ENCODE measurements around the gene KATNB1.
"Not testable (repeated sequence)": the region's sequence is repeated elsewhere in the genome, so short reads cannot be mapped to it uniquely, and the experiment has no call there.

Gene KATNB1

DNA sequence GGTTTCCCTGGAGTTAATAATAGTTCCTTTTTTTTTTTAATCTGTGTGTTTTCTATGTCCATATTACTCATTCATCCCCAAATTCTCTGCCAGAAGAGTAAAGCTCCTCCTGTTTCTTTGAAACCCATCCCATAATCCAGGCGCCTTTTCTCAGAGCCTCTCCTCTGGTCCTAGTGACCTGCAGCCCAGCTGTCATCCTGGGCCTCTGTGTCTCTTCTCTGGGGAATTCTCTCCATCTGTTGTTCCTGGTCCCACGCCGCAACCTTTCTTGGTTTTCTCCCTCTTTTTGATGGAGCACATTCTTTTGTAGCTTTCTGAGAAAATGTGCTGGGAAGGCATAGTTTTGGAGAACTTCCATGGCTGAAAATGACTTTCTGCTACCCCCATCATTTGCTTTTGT, 10.2 kb downstream of the KATNB1 start:
- no peaks in the 10 kb centered on the region for H3K9me3 ChIP-seq (ENCODE audit: control extremely low read depth in 1 of 5, control insufficient read depth in 4 of 5, insufficient read depth in 2 of 5, low read depth in 1 of 5, low read length in 4 of 5)
- CTCF ChIA-PET, result interaction anchor here (0.6 to 1.2 kb wide), 6 partner anchors 9 to 76 kb away, joined by 3 to 5 read pairs (median 4); no protein-coding TSS in a partner anchor
- H3K4me3 ChIP-seq (ENCODE audit: control insufficient read depth in 1 of 7, extremely low read depth in 1 of 7, insufficient read depth in 4 of 7, low read depth in 2 of 7, low read length in 6 of 7), result no peak overlapping the region
- POLR2A ChIA-PET, result interaction anchor here (0.6 kb wide), 1 partner anchor 102 kb away, joined by 7 read pairs; no protein-coding TSS in a partner anchor
- no peaks in the 10 kb centered on the region for H3K4me1 ChIP-seq (ENCODE audit: control extremely low read depth in 1 of 4, control insufficient read depth in 4 of 4, insufficient read depth in 4 of 4, low read length in 3 of 4)
- no peak for DNase-seq
- H3K27ac ChIP-seq (ENCODE audit: insufficient read depth in 1 of 2, low read depth in 1 of 2, low read length in 2 of 2, poor library complexity in 1 of 2, severe bottlenecking in 2 of 2), result no peak overlapping the region
- H3K27me3 ChIP-seq (replicated peaks in 2 of 5; ENCODE audit: control insufficient read depth in 4 of 5, insufficient read depth in 5 of 5, low read length in 4 of 5), result no peaks in the 10 kb centered on the region
- peaks cover 7 to 81% (median 51%) of the 10 kb centered on the region in 4 experiments for H3K36me3 ChIP-seq (ENCODE audit: control insufficient read depth in 4 of 4, insufficient read depth in 4 of 4, low read length in 3 of 4)
- WGBS (ENCODE audit: insufficient coverage), result 97% methylated on average over 3 of the region's 3 CpGs

- H3K36me3 ChIP-seq (ENCODE audit: control insufficient read depth in 4 of 4, insufficient read depth in 4 of 4, low read length in 3 of 4), result peaks cover 5 to 82% (median 53%) of the 10 kb centered on the region in 4 experiments
- H3K27me3 ChIP-seq (replicated peaks in 2 of 5; ENCODE audit: control insufficient read depth in 4 of 5, insufficient read depth in 5 of 5, low read length in 4 of 5); H3K4me3 ChIP-seq (ENCODE audit: control insufficient read depth in 1 of 7, extremely low read depth in 1 of 7, insufficient read depth in 4 of 7, low read depth in 2 of 7, low read length in 6 of 7); DNase-seq; H3K9me3 ChIP-seq (ENCODE audit: control extremely low read depth in 1 of 5, control insufficient read depth in 4 of 5, insufficient read depth in 2 of 5, low read depth in 1 of 5, low read length in 4 of 5); POLR2A ChIA-PET; H3K4me1 ChIP-seq (ENCODE audit: control extremely low read depth in 1 of 4, control insufficient read depth in 4 of 4, insufficient read depth in 4 of 4, low read length in 3 of 4); H3K27ac ChIP-seq (ENCODE audit: insufficient read depth in 1 of 2, low read depth in 1 of 2, low read length in 2 of 2, poor library complexity in 1 of 2, severe bottlenecking in 2 of 2): not testable (repeated sequence)
- 100% methylated on average over 4 of the region's 7 CpGs for WGBS (ENCODE audit: insufficient coverage)
- CTCF ChIA-PET, result interaction anchor here (1.2 kb wide), 3 partner anchors 9 to 11 kb away, joined by 3 to 5 read pairs (median 5); no protein-coding TSS in a partner anchor
These were observed 10.7 kb downstream of the KATNB1 start for GRCh38 chr16:57746316-57746715.

- H3K4me3 ChIP-seq (ENCODE audit: control insufficient read depth in 1 of 7, extremely low read depth in 1 of 7, insufficient read depth in 4 of 7, low read depth in 2 of 7, low read length in 6 of 7), result no peak overlapping the region
- H3K4me1 ChIP-seq (ENCODE audit: control extremely low read depth in 1 of 4, control insufficient read depth in 4 of 4, insufficient read depth in 4 of 4, low read length in 3 of 4), result no peaks in the 10 kb centered on the region
- ChIA-PET POLR2A (no interaction called here), CTCF (no interaction called here)
- no peak overlapping the region for H3K27ac ChIP-seq (ENCODE audit: insufficient read depth in 1 of 2, low read depth in 1 of 2, low read length in 2 of 2, poor library complexity in 1 of 2, severe bottlenecking in 2 of 2)
- peaks cover 5 to 81% (median 56%) of the 10 kb centered on the region in 4 experiments for H3K36me3 ChIP-seq (ENCODE audit: control insufficient read depth in 4 of 4, insufficient read depth in 4 of 4, low read length in 3 of 4)
- no peak for DNase-seq
- no peaks in the 10 kb centered on the region for H3K27me3 ChIP-seq (replicated peaks in 2 of 5; ENCODE audit: control insufficient read depth in 4 of 5, insufficient read depth in 5 of 5, low read length in 4 of 5)
- 100% methylated on average over 7 of the region's 7 CpGs for WGBS (ENCODE audit: insufficient coverage)
- H3K9me3 ChIP-seq (ENCODE audit: control extremely low read depth in 1 of 5, control insufficient read depth in 4 of 5, insufficient read depth in 2 of 5, low read depth in 1 of 5, low read length in 4 of 5), result no peaks in the 10 kb centered on the region
These were observed 11.5 kb downstream of the KATNB1 start for GRCh38 chr16:57747091-57747490.

DNA sequence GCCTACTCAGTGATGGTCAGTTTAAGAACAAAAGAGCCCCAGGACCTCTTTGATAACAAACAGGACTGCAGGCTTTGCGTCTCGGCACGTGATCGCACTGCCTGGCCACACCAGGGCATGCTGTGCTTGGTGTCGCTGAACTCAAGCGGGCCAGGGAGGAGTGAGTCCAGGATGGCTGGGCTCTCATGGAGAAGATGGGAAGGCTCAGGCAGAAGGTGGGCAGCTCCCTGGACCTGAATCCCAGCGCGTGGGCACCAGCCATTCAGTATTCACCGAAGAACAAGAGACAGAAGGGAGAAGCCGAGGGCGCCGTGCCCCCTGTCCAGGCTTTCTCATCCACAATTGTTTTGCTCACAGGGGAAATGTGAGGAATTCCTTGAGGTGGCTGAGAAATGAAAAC, 11.9 kb downstream of the KATNB1 start:
- 96% methylated on average over 12 of the region's 12 CpGs for WGBS (ENCODE audit: insufficient coverage)
- DNase-seq, result no peak
- POLR2A ChIA-PET, result no interaction called here
- H3K9me3 ChIP-seq (ENCODE audit: control extremely low read depth in 1 of 5, control insufficient read depth in 4 of 5, insufficient read depth in 2 of 5, low read depth in 1 of 5, low read length in 4 of 5), result no peaks in the 10 kb centered on the region
- H3K36me3 ChIP-seq (ENCODE audit: control insufficient read depth in 4 of 4, insufficient read depth in 4 of 4, low read length in 3 of 4), result peaks cover 5 to 81% (median 57%) of the 10 kb centered on the region in 4 experiments
- no peaks in the 10 kb centered on the region for H3K27me3 ChIP-seq (replicated peaks in 2 of 5; ENCODE audit: control insufficient read depth in 4 of 5, insufficient read depth in 5 of 5, low read length in 4 of 5)
- H3K4me3 ChIP-seq (ENCODE audit: control insufficient read depth in 1 of 7, extremely low read depth in 1 of 7, insufficient read depth in 4 of 7, low read depth in 2 of 7, low read length in 6 of 7), result no peak overlapping the region
- CTCF ChIA-PET, result interaction anchor here (0.9 to 1.0 kb wide), 4 partner anchors 9 to 168 kb away, joined by 3 to 4 read pairs (median 3); no protein-coding TSS in a partner anchor
- H3K27ac ChIP-seq (ENCODE audit: insufficient read depth in 1 of 2, low read depth in 1 of 2, low read length in 2 of 2, poor library complexity in 1 of 2, severe bottlenecking in 2 of 2), result no peak overlapping the region
- H3K4me1 ChIP-seq (ENCODE audit: control extremely low read depth in 1 of 4, control insufficient read depth in 4 of 4, insufficient read depth in 4 of 4, low read length in 3 of 4), result no peaks in the 10 kb centered on the region

DNA sequence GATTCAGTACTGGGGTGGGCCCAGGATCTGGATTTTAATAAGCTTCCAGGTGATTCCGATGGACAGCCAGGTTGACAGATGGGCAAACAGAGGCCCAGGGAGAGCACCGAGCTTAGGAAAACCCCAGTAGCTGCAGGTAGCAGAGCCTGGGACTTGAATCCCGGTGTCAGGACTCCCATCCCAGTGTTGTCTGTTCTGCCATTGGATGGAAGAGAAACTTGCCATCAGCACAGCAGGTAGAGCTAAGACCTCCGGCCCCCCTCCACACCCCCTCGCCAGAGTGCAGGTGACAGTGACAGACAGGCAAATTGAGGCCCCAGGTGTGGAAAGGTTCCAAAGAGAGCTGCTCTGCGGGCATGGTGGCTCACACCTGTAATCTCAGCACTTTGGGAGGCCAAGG, 12.4 kb downstream of the KATNB1 start:
- no peak for DNase-seq
- Histone ChIP-seq H3K27ac (ENCODE audit: insufficient read depth in 1 of 2, low read depth in 1 of 2, low read length in 2 of 2, poor library complexity in 1 of 2, severe bottlenecking in 2 of 2) (no peak overlapping the region), H3K36me3 (ENCODE audit: control insufficient read depth in 4 of 4, insufficient read depth in 4 of 4, low read length in 3 of 4) (peaks cover 3 to 81% (median 57%) of the 10 kb centered on the region in 4 experiments), H3K4me1 (ENCODE audit: control extremely low read depth in 1 of 4, control insufficient read depth in 4 of 4, insufficient read depth in 4 of 4, low read length in 3 of 4) (no peaks in the 10 kb centered on the region), H3K9me3 (ENCODE audit: control extremely low read depth in 1 of 5, control insufficient read depth in 4 of 5, insufficient read depth in 2 of 5, low read depth in 1 of 5, low read length in 4 of 5) (no peaks in the 10 kb centered on the region), H3K27me3 (replicated peaks in 2 of 5; ENCODE audit: control insufficient read depth in 4 of 5, insufficient read depth in 5 of 5, low read length in 4 of 5) (no peaks in the 10 kb centered on the region), H3K4me3 (ENCODE audit: control insufficient read depth in 1 of 7, extremely low read depth in 1 of 7, insufficient read depth in 4 of 7, low read depth in 2 of 7, low read length in 6 of 7) (no peak overlapping the region)
- ChIA-PET CTCF (interaction anchor here (0.9 to 1.0 kb wide), 5 partner anchors 9 to 169 kb away, joined by 3 to 4 read pairs (median 3); no protein-coding TSS in a partner anchor), POLR2A (no interaction called here)
- 95% methylated on average over 4 of the region's 6 CpGs for WGBS (ENCODE audit: insufficient coverage)

DNA sequence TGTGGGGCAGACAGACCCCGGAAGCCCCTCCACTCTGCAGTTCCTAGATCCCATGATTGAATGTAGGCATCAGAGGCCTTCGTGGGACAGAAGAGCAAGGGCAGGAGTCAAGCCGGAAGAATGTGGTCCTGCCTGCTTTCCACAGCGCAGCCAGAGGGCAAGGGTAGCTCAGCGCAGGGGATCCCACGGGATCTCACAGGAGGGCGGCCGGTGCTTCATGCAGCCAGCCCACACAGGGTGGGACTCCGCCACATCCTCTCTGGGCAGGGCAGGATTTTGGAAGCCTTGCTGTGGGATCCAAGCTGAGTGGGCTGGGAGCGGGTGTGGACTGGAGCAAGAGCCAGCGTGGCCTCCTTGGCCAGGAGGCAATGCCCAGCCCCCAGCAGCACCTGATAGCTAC, 13.0 kb downstream of the KATNB1 start:
- no peaks in the 10 kb centered on the region for H3K27me3 ChIP-seq (replicated peaks in 2 of 5; ENCODE audit: control insufficient read depth in 4 of 5, insufficient read depth in 5 of 5, low read length in 4 of 5)
- no peak for DNase-seq
- ChIA-PET CTCF (interaction anchor here (0.9 to 1.0 kb wide), 5 partner anchors 8 to 169 kb away, joined by 3 to 4 read pairs (median 3); no protein-coding TSS in a partner anchor), POLR2A (interaction anchor here (0.5 kb wide), 1 partner anchor 64 kb away, joined by 3 read pairs; no protein-coding TSS in a partner anchor)
- no peaks in the 10 kb centered on the region for H3K9me3 ChIP-seq (ENCODE audit: control extremely low read depth in 1 of 5, control insufficient read depth in 4 of 5, insufficient read depth in 2 of 5, low read depth in 1 of 5, low read length in 4 of 5)
- WGBS (ENCODE audit: insufficient coverage), result 96% methylated on average over 11 of the region's 11 CpGs
- H3K36me3 ChIP-seq (ENCODE audit: control insufficient read depth in 4 of 4, insufficient read depth in 4 of 4, low read length in 3 of 4), result peaks cover 3 to 82% (median 59%) of the 10 kb centered on the region in 4 experiments
- H3K4me3 ChIP-seq (ENCODE audit: control insufficient read depth in 1 of 7, extremely low read depth in 1 of 7, insufficient read depth in 4 of 7, low read depth in 2 of 7, low read length in 6 of 7), result no peak overlapping the region
- H3K4me1 ChIP-seq (ENCODE audit: control extremely low read depth in 1 of 4, control insufficient read depth in 4 of 4, insufficient read depth in 4 of 4, low read length in 3 of 4), result no peaks in the 10 kb centered on the region
- H3K27ac ChIP-seq (ENCODE audit: insufficient read depth in 1 of 2, low read depth in 1 of 2, low read length in 2 of 2, poor library complexity in 1 of 2, severe bottlenecking in 2 of 2), result no peak overlapping the region

- H3K9me3 ChIP-seq (ENCODE audit: control extremely low read depth in 1 of 5, control insufficient read depth in 4 of 5, insufficient read depth in 2 of 5, low read depth in 1 of 5, low read length in 4 of 5), result no peaks in the 10 kb centered on the region
- no peak overlapping the region for H3K4me3 ChIP-seq (ENCODE audit: control insufficient read depth in 1 of 7, extremely low read depth in 1 of 7, insufficient read depth in 4 of 7, low read depth in 2 of 7, low read length in 6 of 7)
- POLR2A ChIA-PET, result interaction anchor here (0.5 kb wide), 1 partner anchor 65 kb away, joined by 3 read pairs; no protein-coding TSS in a partner anchor
- H3K27me3 ChIP-seq (replicated peaks in 2 of 5; ENCODE audit: control insufficient read depth in 4 of 5, insufficient read depth in 5 of 5, low read length in 4 of 5), result no peaks in the 10 kb centered on the region
- CTCF ChIA-PET, result no interaction called here
- no peak for DNase-seq
- WGBS (ENCODE audit: insufficient coverage), result 92% methylated on average over 2 of the region's 3 CpGs
- H3K36me3 ChIP-seq (ENCODE audit: control insufficient read depth in 4 of 4, insufficient read depth in 4 of 4, low read length in 3 of 4), result peaks cover 3 to 83% (median 59%) of the 10 kb centered on the region in 4 experiments
- H3K4me1 ChIP-seq (ENCODE audit: control extremely low read depth in 1 of 4, control insufficient read depth in 4 of 4, insufficient read depth in 4 of 4, low read length in 3 of 4), result no peaks in the 10 kb centered on the region
- H3K27ac ChIP-seq (ENCODE audit: insufficient read depth in 1 of 2, low read depth in 1 of 2, low read length in 2 of 2, poor library complexity in 1 of 2, severe bottlenecking in 2 of 2), result no peak overlapping the region
These were observed 13.6 kb downstream of the KATNB1 start for GRCh38 chr16:57749101-57749692.
